SK-N-SH (cell line): ENCODE measurements around the gene ZNF90. TPM values are rescaled to one million over a fixed set of nuclear protein-coding genes. Genes with fewer than 3 reads are reported as not detected.

Experiments used
- CTCF ChIA-PET: fragments of 300-600, 350-600 bp; formaldehyde crosslinking; extraction: SDS; loops from one replicate; lab custom pipeline; 2021; lab: Yijun Ruan, JAX
- POLR2A ChIA-PET: fragments of 350-600 bp; sonication (Branson Sonifier 250); formaldehyde crosslinking; extraction: SDS; loops from one replicate; lab custom pipeline; 2020; ENCODE audit warnings: antibody characterized with exemption, inconsistent platforms; lab: Yijun Ruan, JAX
- DNase-seq: peaks from one replicate; pipeline ENCODE4 v3.0.0; 2012
- H2AFZ ChIP-seq: fragments of 200-600 bp; sonication (generic); 2 replicates; pipeline ENCODE4 v1.8.1; 2016; ENCODE audit warnings: antibody characterized with exemption, mild to moderate bottlenecking, low read depth
- H3F3A ChIP-seq: fragments of 200-600 bp; sonication (generic); replicated peaks from 2 replicates; pipeline ENCODE3; 2016; ENCODE audit warnings: antibody characterized with exemption, mild to moderate bottlenecking; ENCODE audit not compliant: insufficient read depth
- H3K27ac ChIP-seq, 2 experiments: fragments of 200-500 bp in 1 of 2; fragments of 200-600 bp in 1 of 2; sonication (Bioruptor generic) in 1 of 2; sonication (generic), shearing (Covaris generic) in 1 of 2; 2 replicates each; pipeline versions ENCODE4 v1.5.1 to v1.6.1; 2014 to 2016; ENCODE audit warnings: low read depth in 2 of 2, inconsistent platforms in 1 of 2, low read length in 1 of 2, mild to moderate bottlenecking in 1 of 2, mixed read lengths in 1 of 2
- H3K27me3 ChIP-seq: fragments of 200-600 bp; sonication (generic), shearing (Covaris generic); 2 replicates; pipeline ENCODE4 v1.6.1; 2016; ENCODE audit warnings: mixed run types; ENCODE audit not compliant: insufficient read depth
- H3K36me3 ChIP-seq, 2 experiments: fragments of 200-500 bp in 1 of 2; fragments of 200-600 bp in 1 of 2; sonication (Bioruptor generic) in 1 of 2; sonication (generic) in 1 of 2; replicated peaks in 1 of 2; 2 replicates each; pipeline versions ENCODE3 to v1.5.1; 2014 to 2016; ENCODE audit warnings: low read length in 1 of 2, mild to moderate bottlenecking in 1 of 2; ENCODE audit not compliant: insufficient read depth in 2 of 2, control insufficient read depth in 1 of 2
- H3K4me1 ChIP-seq, 2 experiments: fragments of 200-500 bp in 1 of 2; fragments of 200-600 bp in 1 of 2; sonication (Bioruptor generic) in 1 of 2; sonication (generic), shearing (Covaris generic) in 1 of 2; 2 replicates each; pipeline versions ENCODE4 v1.5.1 to v1.6.1; 2014 to 2016; ENCODE audit warnings: low read depth in 1 of 2, low read length in 1 of 2, mixed run types in 1 of 2; ENCODE audit not compliant: insufficient read depth in 2 of 2, control insufficient read depth in 1 of 2
- H3K4me2 ChIP-seq: fragments of 200-600 bp; sonication (generic), shearing (Covaris generic); 2 replicates; pipeline ENCODE4 v1.6.1; 2017; ENCODE audit warnings: mixed run types
- H3K4me3 ChIP-seq, 2 experiments: fragments of 200-500 bp in 1 of 2; fragments of 200-600 bp in 1 of 2; sonication (Bioruptor generic) in 1 of 2; sonication (generic), shearing (Covaris generic) in 1 of 2; 2 replicates each; pipeline versions ENCODE4 v1.5.1 to v1.8.1; 2014 to 2016; ENCODE audit warnings: low read depth in 2 of 2, inconsistent platforms in 1 of 2, low read length in 1 of 2, mild to moderate bottlenecking in 1 of 2, mixed read lengths in 1 of 2, moderate library complexity in 1 of 2
- H3K79me2 ChIP-seq: fragments of 200-600 bp; sonication (generic); 2 replicates; pipeline ENCODE4 v1.8.1; 2017; ENCODE audit warnings: mild to moderate bottlenecking; ENCODE audit not compliant: insufficient read depth
- H3K9ac ChIP-seq: fragments of 200-600 bp; sonication (generic); 2 replicates; pipeline ENCODE4 v1.6.1; 2017; ENCODE audit warnings: mixed run types
- H3K9me2 ChIP-seq: fragments of 200-600 bp; sonication (generic); 2 replicates; pipeline ENCODE4 v1.6.1; 2017; ENCODE audit warnings: mixed run types
- H3K9me3 ChIP-seq: fragments of 200-600 bp; sonication (generic); 2 replicates; pipeline ENCODE4 v1.6.1; 2017; ENCODE audit warnings: mixed run types, mild to moderate bottlenecking, moderate library complexity
- H4K20me1 ChIP-seq: fragments of 200-600 bp; sonication (generic); 2 replicates; pipeline ENCODE4 v1.6.1; 2017; ENCODE audit warnings: mild to moderate bottlenecking, mixed run types; ENCODE audit not compliant: insufficient read depth
- EZH2phosphoT487 ChIP-seq: fragments of 200-600 bp; sonication (generic); IDR thresholded peaks from 2 replicates; pipeline ENCODE4 v1.6.1; 2017; ENCODE audit warnings: low read depth, mixed run types, mild to moderate bottlenecking, antibody characterized with exemption, moderate library complexity, borderline replicate concordance
- FOSL2 ChIP-seq: IDR thresholded peaks from 2 replicates; pipeline ENCODE4 v1.4.0; 2012; ENCODE audit warnings: low read depth, mild to moderate bottlenecking, moderate library complexity, borderline replicate concordance
- FOXJ3 ChIP-seq: sonication (generic); formaldehyde crosslinking; IDR thresholded peaks from 2 replicates; pipeline ENCODE4 v1.5.1; 2020; ENCODE audit warnings: mild to moderate bottlenecking, missing genetic modification reagents
- NRF1 ChIP-seq: IDR thresholded peaks from 2 replicates; pipeline ENCODE4 v1.6.1; 2012; ENCODE audit warnings: low read depth, mild to moderate bottlenecking, low read length
- RAD21 ChIP-seq: IDR thresholded peaks from 2 replicates; pipeline ENCODE4 v1.6.1; 2012; ENCODE audit warnings: mild to moderate bottlenecking, low read length
- RCOR1 ChIP-seq: fragments of 150-350 bp; IDR thresholded peaks from 2 replicates; pipeline ENCODE4 v1.6.1; 2017; ENCODE audit warnings: antibody characterized with exemption, low read length
- RFX5 ChIP-seq: IDR thresholded peaks from 2 replicates; pipeline ENCODE4 v1.6.1; 2012; ENCODE audit warnings: mild to moderate bottlenecking, improper control_type of control experiment, low read length
- SIN3A ChIP-seq: IDR thresholded peaks from 2 replicates; pipeline ENCODE4 v1.6.1; 2012; ENCODE audit warnings: low read depth, mild to moderate bottlenecking, low read length, moderate library complexity, borderline replicate concordance
- SMC3 ChIP-seq: IDR thresholded peaks from 2 replicates; pipeline ENCODE4 v1.6.1; 2012; ENCODE audit warnings: low read depth, low read length, improper control_type of control experiment
- TAF1 ChIP-seq: IDR thresholded peaks from 2 replicates; pipeline ENCODE4 v1.6.1; 2012; ENCODE audit warnings: low read depth, mild to moderate bottlenecking, low read length, moderate library complexity, borderline replicate concordance
- TEAD4 ChIP-seq: IDR thresholded peaks from 2 replicates; pipeline ENCODE4 v1.4.0; 2012; ENCODE audit warnings: mild to moderate bottlenecking, borderline replicate concordance; ENCODE audit not compliant: insufficient read depth
- YY1 ChIP-seq: IDR thresholded peaks from 2 replicates; pipeline ENCODE4 v1.4.0; 2012; ENCODE audit warnings: low read depth, mild to moderate bottlenecking
- WGBS: methylation state at CpG from one replicate; pipeline ENCODE4 v1.1.6; 2017; ENCODE audit warnings: low lambda C conversion rate; 5-methylcytosine and 5-hydroxymethylcytosine counted together
- polyA plus RNA-seq, 3 experiments: library from polyadenylated mRNA; depleted of rRNA; stranded (reverse); fragments of >200 nt; gene quantifications; 2 replicates each; pipeline ENCODE4 v1.2.3, GENCODE V29; 2012
- TF ChIP-seq, protein P1 (sequence below): IDR thresholded peaks from 2 replicates; pipeline ENCODE4 v1.6.1; 2012; ENCODE audit warnings: mild to moderate bottlenecking, low read depth, low read length, moderate library complexity
- TF ChIP-seq, protein P2 (sequence below): fragments of 150-350 bp; IDR thresholded peaks from 2 replicates; pipeline ENCODE4 v1.6.1; 2017; ENCODE audit warnings: antibody characterized with exemption, low read length, low read depth, borderline replicate concordance
- TF ChIP-seq, protein P3 (sequence below): fragments of 150-350 bp; IDR thresholded peaks from 2 replicates; pipeline ENCODE4 v1.6.1; 2016; ENCODE audit warnings: mild to moderate bottlenecking, low read depth, low read length
- TF ChIP-seq, protein P4 (sequence below): IDR thresholded peaks from 2 replicates; pipeline ENCODE4 v1.4.0; 2012; ENCODE audit warnings: low read depth
- TF ChIP-seq, protein P5 (sequence below): IDR thresholded peaks from 2 replicates; pipeline ENCODE4 v1.4.0; 2012; ENCODE audit warnings: low read depth, borderline replicate concordance

The ZNF90 gene
- polyA plus RNA-seq, 1 of the 3 experiments (the other 2 are of a cell fraction): 1.4 TPM

DNA sequence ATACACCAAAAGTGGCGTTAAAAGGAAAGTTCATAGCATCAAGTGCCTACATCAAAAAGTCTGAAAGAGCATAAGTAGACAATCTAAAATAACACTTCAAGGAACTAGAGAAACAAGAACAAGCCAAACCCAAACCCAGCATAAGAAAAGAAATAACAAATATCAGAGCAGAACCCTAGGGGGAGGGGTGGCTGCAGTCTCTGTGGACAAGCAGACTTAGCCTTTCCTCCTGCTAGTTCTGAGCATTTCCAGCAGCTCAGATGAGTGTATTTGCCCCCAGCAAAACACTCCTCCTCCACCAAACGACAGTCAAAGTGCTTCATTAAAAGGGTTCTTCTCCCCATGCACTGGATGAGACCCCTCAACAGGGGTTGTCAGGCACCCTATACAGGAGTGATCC is 7.1 kb upstream of the ZNF90 start:
- 58% methylated on average over 1 of the region's 2 CpGs for WGBS
- POLR2A ChIA-PET: no interaction called here
- DNase-seq: no peak
- no peaks in the 10 kb centered on the region for H3K79me2 ChIP-seq
- H3K27ac ChIP-seq: no peak overlapping the region
- no peak overlapping the region for H2AFZ ChIP-seq
- H4K20me1 ChIP-seq: no peaks in the 10 kb centered on the region
- CTCF ChIA-PET: no interaction called here
- no peaks in the 10 kb centered on the region for H3K9me2 ChIP-seq
- H3K4me3 ChIP-seq: no peak overlapping the region
- H3K9me3 ChIP-seq: no peaks in the 10 kb centered on the region
- H3K9ac ChIP-seq: no peak overlapping the region
- H3K36me3 ChIP-seq: no peaks in the 10 kb centered on the region
- H3K4me1 ChIP-seq: no peaks in the 10 kb centered on the region
- no peaks in the 10 kb centered on the region for H3K27me3 ChIP-seq
- TF ChIP-seq TEAD4: no peak
- TF ChIP-seq, protein P1, sequence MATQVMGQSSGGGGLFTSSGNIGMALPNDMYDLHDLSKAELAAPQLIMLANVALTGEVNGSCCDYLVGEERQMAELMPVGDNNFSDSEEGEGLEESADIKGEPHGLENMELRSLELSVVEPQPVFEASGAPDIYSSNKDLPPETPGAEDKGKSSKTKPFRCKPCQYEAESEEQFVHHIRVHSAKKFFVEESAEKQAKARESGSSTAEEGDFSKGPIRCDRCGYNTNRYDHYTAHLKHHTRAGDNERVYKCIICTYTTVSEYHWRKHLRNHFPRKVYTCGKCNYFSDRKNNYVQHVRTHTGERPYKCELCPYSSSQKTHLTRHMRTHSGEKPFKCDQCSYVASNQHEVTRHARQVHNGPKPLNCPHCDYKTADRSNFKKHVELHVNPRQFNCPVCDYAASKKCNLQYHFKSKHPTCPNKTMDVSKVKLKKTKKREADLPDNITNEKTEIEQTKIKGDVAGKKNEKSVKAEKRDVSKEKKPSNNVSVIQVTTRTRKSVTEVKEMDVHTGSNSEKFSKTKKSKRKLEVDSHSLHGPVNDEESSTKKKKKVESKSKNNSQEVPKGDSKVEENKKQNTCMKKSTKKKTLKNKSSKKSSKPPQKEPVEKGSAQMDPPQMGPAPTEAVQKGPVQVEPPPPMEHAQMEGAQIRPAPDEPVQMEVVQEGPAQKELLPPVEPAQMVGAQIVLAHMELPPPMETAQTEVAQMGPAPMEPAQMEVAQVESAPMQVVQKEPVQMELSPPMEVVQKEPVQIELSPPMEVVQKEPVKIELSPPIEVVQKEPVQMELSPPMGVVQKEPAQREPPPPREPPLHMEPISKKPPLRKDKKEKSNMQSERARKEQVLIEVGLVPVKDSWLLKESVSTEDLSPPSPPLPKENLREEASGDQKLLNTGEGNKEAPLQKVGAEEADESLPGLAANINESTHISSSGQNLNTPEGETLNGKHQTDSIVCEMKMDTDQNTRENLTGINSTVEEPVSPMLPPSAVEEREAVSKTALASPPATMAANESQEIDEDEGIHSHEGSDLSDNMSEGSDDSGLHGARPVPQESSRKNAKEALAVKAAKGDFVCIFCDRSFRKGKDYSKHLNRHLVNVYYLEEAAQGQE: no peak
- TF ChIP-seq, protein P2, sequence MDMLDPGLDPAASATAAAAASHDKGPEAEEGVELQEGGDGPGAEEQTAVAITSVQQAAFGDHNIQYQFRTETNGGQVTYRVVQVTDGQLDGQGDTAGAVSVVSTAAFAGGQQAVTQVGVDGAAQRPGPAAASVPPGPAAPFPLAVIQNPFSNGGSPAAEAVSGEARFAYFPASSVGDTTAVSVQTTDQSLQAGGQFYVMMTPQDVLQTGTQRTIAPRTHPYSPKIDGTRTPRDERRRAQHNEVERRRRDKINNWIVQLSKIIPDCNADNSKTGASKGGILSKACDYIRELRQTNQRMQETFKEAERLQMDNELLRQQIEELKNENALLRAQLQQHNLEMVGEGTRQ: no peak
- TF ChIP-seq, all 33 proteins: peak for 0
- Histone ChIP-seq H3F3A (no peaks in the 10 kb centered on the region), H3K4me2 (no peak overlapping the region)

DNA sequence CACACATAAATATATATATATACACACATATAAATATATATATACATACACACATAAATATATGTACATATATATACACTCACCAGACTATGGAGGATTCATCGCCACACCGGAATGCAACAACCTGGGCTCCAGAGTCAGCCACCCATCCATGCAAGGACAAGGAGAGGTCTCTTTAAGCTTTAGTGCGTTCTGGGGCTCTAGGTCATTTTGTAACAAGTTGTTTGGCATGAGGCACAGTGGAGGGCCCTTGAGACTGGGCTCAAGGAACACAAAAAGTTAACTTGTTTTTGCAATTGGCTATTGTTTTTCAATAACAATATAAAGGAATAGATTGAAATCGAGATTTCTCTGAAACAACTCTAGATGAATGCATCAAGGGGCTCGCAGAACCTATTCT is 4.9 kb upstream of the ZNF90 start:
- WGBS: 49% methylated on average over 5 of the region's 5 CpGs
- Histone ChIP-seq H3K9ac (no peak overlapping the region), H3K79me2 (no peaks in the 10 kb centered on the region), H4K20me1 (no peaks in the 10 kb centered on the region), H3K27me3 (no peaks in the 10 kb centered on the region), H3F3A (no peaks in the 10 kb centered on the region), H3K4me2 (no peak overlapping the region), H3K4me1 (no peaks in the 10 kb centered on the region), H3K36me3 (no peaks in the 10 kb centered on the region), H3K4me3 (no peak overlapping the region), H3K27ac (no peak overlapping the region), H2AFZ (no peak overlapping the region), H3K9me3 (no peaks in the 10 kb centered on the region), H3K9me2 (no peaks in the 10 kb centered on the region)
- DNase-seq: no peak
- ChIA-PET POLR2A (no interaction called here), CTCF (no interaction called here)
- TF ChIP-seq, protein P3, sequence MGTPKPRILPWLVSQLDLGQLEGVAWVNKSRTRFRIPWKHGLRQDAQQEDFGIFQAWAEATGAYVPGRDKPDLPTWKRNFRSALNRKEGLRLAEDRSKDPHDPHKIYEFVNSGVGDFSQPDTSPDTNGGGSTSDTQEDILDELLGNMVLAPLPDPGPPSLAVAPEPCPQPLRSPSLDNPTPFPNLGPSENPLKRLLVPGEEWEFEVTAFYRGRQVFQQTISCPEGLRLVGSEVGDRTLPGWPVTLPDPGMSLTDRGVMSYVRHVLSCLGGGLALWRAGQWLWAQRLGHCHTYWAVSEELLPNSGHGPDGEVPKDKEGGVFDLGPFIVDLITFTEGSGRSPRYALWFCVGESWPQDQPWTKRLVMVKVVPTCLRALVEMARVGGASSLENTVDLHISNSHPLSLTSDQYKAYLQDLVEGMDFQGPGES: no peak
- TF ChIP-seq RAD21 (no peak), FOSL2 (no peak), TAF1 (no peak), SIN3A (no peak), FOXJ3 (no peak), RCOR1 (no peak), NRF1 (no peak), YY1 (no peak), RFX5 (no peak), SMC3 (no peak), EZH2phosphoT487 (no peak)
- TF ChIP-seq, protein P4, sequence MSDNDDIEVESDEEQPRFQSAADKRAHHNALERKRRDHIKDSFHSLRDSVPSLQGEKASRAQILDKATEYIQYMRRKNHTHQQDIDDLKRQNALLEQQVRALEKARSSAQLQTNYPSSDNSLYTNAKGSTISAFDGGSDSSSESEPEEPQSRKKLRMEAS: no peak
- TF ChIP-seq, protein P1: no peak
- TF ChIP-seq, protein P5, sequence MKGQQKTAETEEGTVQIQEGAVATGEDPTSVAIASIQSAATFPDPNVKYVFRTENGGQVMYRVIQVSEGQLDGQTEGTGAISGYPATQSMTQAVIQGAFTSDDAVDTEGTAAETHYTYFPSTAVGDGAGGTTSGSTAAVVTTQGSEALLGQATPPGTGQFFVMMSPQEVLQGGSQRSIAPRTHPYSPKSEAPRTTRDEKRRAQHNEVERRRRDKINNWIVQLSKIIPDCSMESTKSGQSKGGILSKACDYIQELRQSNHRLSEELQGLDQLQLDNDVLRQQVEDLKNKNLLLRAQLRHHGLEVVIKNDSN: no peak
